Measurements from ENCODE around the gene NTN5.

DNA sequence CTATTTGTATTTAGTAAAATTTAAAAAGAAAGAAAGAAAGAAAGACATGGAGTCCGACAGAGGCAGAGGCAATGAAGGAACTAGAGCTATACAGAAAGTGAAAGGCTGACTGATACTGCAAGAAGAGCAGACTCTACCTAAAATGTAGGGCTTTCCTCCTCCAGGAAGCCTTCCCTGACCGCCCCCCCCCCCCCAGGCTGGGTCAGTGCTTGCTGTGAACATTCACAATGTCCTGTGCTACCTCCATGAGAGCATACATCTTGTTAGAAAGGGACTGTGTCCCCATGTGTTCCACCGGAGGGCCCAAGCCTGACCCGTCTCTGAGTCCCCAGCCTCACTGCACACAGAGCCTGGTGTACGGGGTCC is 21.2 kb downstream of the NTN5 start:
- TF ChIP-seq, protein P1, sequence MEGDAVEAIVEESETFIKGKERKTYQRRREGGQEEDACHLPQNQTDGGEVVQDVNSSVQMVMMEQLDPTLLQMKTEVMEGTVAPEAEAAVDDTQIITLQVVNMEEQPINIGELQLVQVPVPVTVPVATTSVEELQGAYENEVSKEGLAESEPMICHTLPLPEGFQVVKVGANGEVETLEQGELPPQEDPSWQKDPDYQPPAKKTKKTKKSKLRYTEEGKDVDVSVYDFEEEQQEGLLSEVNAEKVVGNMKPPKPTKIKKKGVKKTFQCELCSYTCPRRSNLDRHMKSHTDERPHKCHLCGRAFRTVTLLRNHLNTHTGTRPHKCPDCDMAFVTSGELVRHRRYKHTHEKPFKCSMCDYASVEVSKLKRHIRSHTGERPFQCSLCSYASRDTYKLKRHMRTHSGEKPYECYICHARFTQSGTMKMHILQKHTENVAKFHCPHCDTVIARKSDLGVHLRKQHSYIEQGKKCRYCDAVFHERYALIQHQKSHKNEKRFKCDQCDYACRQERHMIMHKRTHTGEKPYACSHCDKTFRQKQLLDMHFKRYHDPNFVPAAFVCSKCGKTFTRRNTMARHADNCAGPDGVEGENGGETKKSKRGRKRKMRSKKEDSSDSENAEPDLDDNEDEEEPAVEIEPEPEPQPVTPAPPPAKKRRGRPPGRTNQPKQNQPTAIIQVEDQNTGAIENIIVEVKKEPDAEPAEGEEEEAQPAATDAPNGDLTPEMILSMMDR (IDR thresholded peaks at IDR 0.05; ENCODE audit: low read length), result no peak
- TF ChIP-seq EZH2 (IDR thresholded peaks at IDR 0.05; ENCODE audit: borderline replicate concordance, low read length), result no peak
